ENCODE data around the gene CD24. TPM values are rescaled to one million over a fixed set of nuclear protein-coding genes. Genes with fewer than 3 reads are reported as not detected.

The CD24 gene
- total RNA-seq, 1 experiment from 2014 or later: 937 TPM

GRCh38 chr6:106974336-106974998 is at the start of gene CD24 (continued):
- TF ChIP-seq TEAD1 (CRISPR knock-in tag; IDR thresholded peaks at IDR 0.05): peak; percentile 74; the same call in 1 of the 2 replicates
- TF ChIP-seq FOXJ3 (CRISPR knock-in tag; IDR thresholded peaks at IDR 0.05; ENCODE audit: borderline replicate concordance): no peak
- peak; percentile 63; the same call in 1 of the 2 replicates for TF ChIP-seq TP53 (CRISPR knock-in tag; IDR thresholded peaks at IDR 0.05)
- peak; percentile 30; the same call in 1 of the 2 replicates for TF ChIP-seq MAX (CRISPR knock-in tag; IDR thresholded peaks at IDR 0.05)
- TF ChIP-seq ZNF219 (CRISPR knock-in tag; IDR thresholded peaks at IDR 0.05; ENCODE audit: borderline replicate concordance): peak; percentile 54; the same call in 1 of the 2 replicates
- no peak for TF ChIP-seq ZNF671 (CRISPR knock-in tag; IDR thresholded peaks at IDR 0.05)
- peak; percentile 58 for TF ChIP-seq SP1 (CRISPR knock-in tag; conservative IDR thresholded peaks at IDR 0.05)
- peak; percentile 20; the same call in 1 of the 2 replicates for TF ChIP-seq HMGXB4 (CRISPR knock-in tag; IDR thresholded peaks at IDR 0.05)
- no peak for TF ChIP-seq ZNF512 (CRISPR knock-in tag; IDR thresholded peaks at IDR 0.05; ENCODE audit: borderline replicate concordance)
- 0 out of 2 replicates have a peak, but pooled peaks have one; percentile 2 for TF ChIP-seq MYBL2 (CRISPR knock-in tag; IDR thresholded peaks at IDR 0.05)
- 0 out of 2 replicates have a peak, but pooled peaks have one; percentile 67 for TF ChIP-seq STAT6 (CRISPR knock-in tag; conservative IDR thresholded peaks at IDR 0.05; ENCODE audit: low read depth)
- peak; percentile 82 for TF ChIP-seq AFF4 (CRISPR knock-in tag; IDR thresholded peaks at IDR 0.05; ENCODE audit: borderline replicate concordance)
- peak; percentile 67; the same call in 1 of the 2 replicates for TF ChIP-seq ZBTB21 (CRISPR knock-in tag; IDR thresholded peaks at IDR 0.05; ENCODE audit: borderline replicate concordance)
- peak; percentile 65; the same call in 1 of the 2 replicates for TF ChIP-seq ZBTB43 (CRISPR knock-in tag; IDR thresholded peaks at IDR 0.05)
- peak; percentile 71; the same call in 1 of the 2 replicates for TF ChIP-seq ZNF138 (CRISPR knock-in tag; conservative IDR thresholded peaks at IDR 0.05)
- peak; percentile 63; the same call in 1 of the 2 replicates for TF ChIP-seq ZNF232 (CRISPR knock-in tag; IDR thresholded peaks at IDR 0.05)
- peak; percentile 22; the same call in 1 of the 2 replicates for TF ChIP-seq ESRRA (CRISPR knock-in tag; IDR thresholded peaks at IDR 0.05; ENCODE audit: borderline replicate concordance)
- TF ChIP-seq NFE2L1 (CRISPR knock-in tag; IDR thresholded peaks at IDR 0.05): peak; percentile 35; the same call in 1 of the 2 replicates
- 0 out of 2 replicates have a peak, but pooled peaks have one; percentile 76 for TF ChIP-seq SMAD3 (CRISPR knock-in tag; IDR thresholded peaks at IDR 0.05; ENCODE audit: borderline replicate concordance)
- no peak for TF ChIP-seq CTCF (IDR thresholded peaks at IDR 0.05)
